Activated T-helper 1 cell treated with anti-CD3 and anti-CD28 coated beads, Interleukin-12 subunit alpha, Interleukin-12 subunit beta, Interleukin-2, Interleukin-4 antibody, amounts not matched to agents 30 ng/mL and 10 ng/mL and 1 ng/mL, durations not matched to agents 14 hours and 24 hours and 36 hours (primary cell): ENCODE measurements around the gene RTF1. TPM values are rescaled to one million over a fixed set of nuclear protein-coding genes. Genes with fewer than 3 reads are reported as not detected.
A peak's percentile ranks its signal among the peaks of the same experiment; 100 is the strongest.

ENCODE experiments used
- DNase-seq: peaks from one replicate; pipeline ENCODE4 v3.0.0; 2021; ENCODE audit warnings: low spot score
- H3K27ac Mint-ChIP-seq: one replicate; pipeline ENCODE4 v1.8.0; 2021; ENCODE audit warnings: mild to moderate bottlenecking, mixed read lengths
- H3K27me3 Mint-ChIP-seq: one replicate; pipeline ENCODE4 v1.8.0; 2022; ENCODE audit warnings: mild to moderate bottlenecking, moderate library complexity, mixed read lengths; ENCODE audit not compliant: insufficient read depth
- H3K36me3 Mint-ChIP-seq: one replicate; pipeline ENCODE4 v1.8.0; 2021; ENCODE audit warnings: low read depth, mixed read lengths
- H3K4me1 Mint-ChIP-seq: one replicate; pipeline ENCODE4 v1.8.0; 2021; ENCODE audit warnings: low read depth, mixed read lengths
- H3K4me3 Mint-ChIP-seq: one replicate; pipeline ENCODE4 v1.8.0; 2021; ENCODE audit warnings: mild to moderate bottlenecking, moderate library complexity, mixed read lengths
- H3K9me3 Mint-ChIP-seq: one replicate; pipeline ENCODE4 v1.8.0; 2021; ENCODE audit warnings: mixed read lengths
- intact Hi-C: fragments of 100-400 bp; cut with micrococcal nuclease; formaldehyde crosslinking; loops from one replicate; pipeline ENCODE4 v1.15.1; 2024
- total RNA-seq: library from RNA; stranded (reverse); gene quantifications from 2 replicates; pipeline ENCODE4 v1.2.3, GENCODE V29; 2022

RTF1 gene
- total RNA-seq, 1 donor from 2014 or later = 41.0 TPM

DNA sequence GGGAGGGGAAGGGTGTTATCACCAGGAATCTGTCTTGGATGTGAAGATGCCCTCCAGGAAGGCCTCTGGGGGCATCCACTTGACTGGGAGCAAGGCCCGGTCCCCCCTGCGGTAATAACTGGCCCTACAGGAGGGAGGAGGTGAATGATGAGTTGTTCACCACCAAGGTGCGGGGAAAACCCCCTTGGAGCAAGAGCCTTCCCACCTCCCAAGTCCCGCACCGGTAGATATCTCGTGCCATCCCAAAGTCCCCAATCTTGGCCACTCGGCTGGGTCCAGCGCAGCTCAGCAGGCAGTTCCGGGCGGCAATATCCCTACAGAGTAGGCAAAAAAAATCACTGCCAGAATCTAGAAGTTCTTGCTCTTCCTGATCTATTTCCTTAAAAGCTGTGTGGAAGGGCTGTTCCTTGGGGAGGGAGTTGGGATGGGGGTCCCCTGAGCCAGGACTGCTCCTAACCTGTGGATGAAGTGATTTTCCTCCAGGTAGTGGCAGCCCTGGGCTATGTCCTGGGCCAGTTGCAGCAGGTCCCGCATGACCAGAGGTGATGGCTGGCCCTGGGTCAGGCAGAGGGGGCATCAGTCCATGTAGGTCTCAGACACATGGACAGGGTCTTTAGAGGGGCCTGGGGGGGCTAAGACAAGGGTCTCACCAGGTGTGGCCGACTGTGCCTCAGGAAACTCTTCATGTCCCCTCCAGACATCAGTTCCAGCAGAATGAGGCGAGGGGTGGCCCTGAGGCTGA is 88.0 kb downstream of the RTF1 start:
- Mint-ChIP-seq H3K27me3 (peaks cover 50% of the 10 kb centered on the region), H3K36me3 (peaks cover 3% of the 10 kb centered on the region), H3K4me1 (peaks cover 10% of the 10 kb centered on the region), H3K4me3 (no peak overlapping the region), H3K9me3 (no peaks in the 10 kb centered on the region), H3K27ac (no peak overlapping the region)
- intact Hi-C loops = no loop called here
- DNase-seq = no peak

DNA sequence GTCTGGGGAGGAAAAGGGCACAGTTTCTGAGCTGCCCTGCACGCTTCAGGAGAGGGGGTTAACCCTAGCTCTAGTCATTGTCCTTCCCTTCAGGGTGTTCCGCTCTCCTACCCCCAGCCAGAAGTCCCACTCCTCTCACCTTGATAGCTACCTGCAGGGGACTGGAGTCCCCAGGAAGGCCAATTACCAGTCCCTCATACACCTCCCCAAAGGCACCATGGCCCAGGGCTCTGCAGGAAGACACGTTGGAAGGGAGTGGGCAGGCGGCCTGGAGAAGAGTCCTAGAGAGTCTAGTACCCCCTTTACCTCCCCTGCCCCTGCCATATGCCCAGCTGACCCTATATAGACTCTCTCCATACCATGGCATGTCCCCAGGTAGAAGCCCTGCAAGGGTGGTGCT is 88.9 kb downstream of the RTF1 start:
- DNase-seq = no peak
- no peak overlapping the region for H3K4me3 Mint-ChIP-seq
- H3K4me1 Mint-ChIP-seq = peaks cover 10% of the 10 kb centered on the region
- peaks cover 3% of the 10 kb centered on the region for H3K36me3 Mint-ChIP-seq
- H3K9me3 Mint-ChIP-seq = no peaks in the 10 kb centered on the region
- intact Hi-C loops = no loop called here
- no peak overlapping the region for H3K27ac Mint-ChIP-seq
- peaks cover 50% of the 10 kb centered on the region for H3K27me3 Mint-ChIP-seq

DNA sequence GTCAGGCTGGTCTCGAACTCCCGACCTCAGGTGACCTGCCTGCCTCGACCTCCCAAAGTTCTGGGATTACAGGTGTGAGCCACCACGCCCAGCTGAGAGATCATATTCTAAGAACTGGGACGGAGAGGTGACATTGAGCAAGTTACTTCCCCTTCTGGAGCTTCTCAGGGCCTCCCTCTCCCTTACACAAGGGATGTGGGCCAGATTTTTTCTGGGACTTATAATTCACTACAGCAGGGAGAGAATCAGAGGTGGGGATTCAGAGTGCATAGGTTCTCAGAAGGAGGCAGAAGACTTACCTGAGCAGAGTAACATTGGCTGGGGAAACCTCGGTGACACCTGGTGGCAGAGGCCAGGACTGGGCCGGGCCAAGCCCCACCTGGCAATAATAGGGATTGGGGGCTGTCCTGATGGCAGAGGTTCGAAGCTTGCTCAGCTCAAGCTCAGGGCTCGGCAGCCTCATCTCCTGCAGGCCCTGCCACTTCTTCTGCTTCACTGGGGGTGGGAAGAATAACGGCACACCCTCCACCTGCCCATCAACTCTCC is 90.0 kb downstream of the RTF1 start:
- Mint-ChIP-seq H3K27ac (no peak overlapping the region), H3K36me3 (no peaks in the 10 kb centered on the region), H3K4me3 (no peak overlapping the region), H3K27me3 (peaks cover 45% of the 10 kb centered on the region), H3K9me3 (no peaks in the 10 kb centered on the region), H3K4me1 (peaks cover 4% of the 10 kb centered on the region)
- DNase-seq = no peak
- intact Hi-C loops = no loop called here

DNA sequence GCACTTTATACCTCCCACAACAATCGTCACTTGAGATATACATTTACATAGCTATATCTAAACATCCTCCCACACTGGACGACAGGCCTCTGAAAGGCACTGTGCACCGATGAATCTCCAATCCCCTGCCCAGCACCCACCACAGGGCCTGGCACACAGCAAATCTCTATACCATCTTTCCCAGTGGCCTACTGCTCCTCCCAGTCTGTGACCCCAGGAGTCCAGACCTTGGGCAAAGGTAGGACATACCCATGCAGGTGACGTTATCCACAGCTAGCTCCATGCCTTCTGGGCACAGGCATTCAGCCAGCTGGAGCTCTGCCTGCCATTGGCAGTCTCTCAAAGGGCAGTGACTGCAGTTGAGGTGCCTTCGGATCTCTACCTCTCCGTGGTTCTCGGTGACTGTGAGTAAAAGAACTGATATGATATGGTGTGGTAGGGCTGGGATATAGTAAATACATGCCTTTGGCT is 91.0 kb downstream of the RTF1 start:
- DNase-seq = no peak
- Mint-ChIP-seq H3K27me3 (peaks cover 46% of the 10 kb centered on the region), H3K4me1 (peaks cover 13% of the 10 kb centered on the region), H3K27ac (no peak overlapping the region), H3K9me3 (no peaks in the 10 kb centered on the region), H3K4me3 (no peak overlapping the region), H3K36me3 (no peaks in the 10 kb centered on the region)
- intact Hi-C loops = no loop called here

DNA sequence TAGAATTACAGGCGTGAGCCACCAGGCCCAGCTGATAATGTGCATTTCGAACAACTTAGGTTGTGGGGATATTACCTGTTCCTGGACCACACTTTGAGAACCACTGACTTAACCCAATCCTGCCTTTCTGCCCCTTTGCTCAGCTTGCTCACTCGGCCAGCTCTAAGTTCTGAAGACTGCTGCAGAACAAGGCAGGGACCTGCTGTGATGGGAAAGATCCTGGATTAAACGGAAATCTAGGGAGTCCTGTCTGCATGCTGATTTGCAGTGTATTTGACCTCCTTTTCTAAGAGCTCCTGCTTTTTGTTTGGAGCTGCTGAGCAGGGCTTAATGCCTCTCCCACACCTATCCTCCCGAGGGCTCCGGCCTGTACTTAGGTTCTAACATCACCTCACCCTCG is 93.8 kb downstream of the RTF1 start:
- no peak for DNase-seq
- H3K4me1 Mint-ChIP-seq = peaks cover 24% of the 10 kb centered on the region
- H3K27me3 Mint-ChIP-seq = peaks cover 39% of the 10 kb centered on the region
- no peaks in the 10 kb centered on the region for H3K9me3 Mint-ChIP-seq
- no peak overlapping the region for H3K27ac Mint-ChIP-seq
- no peak overlapping the region for H3K4me3 Mint-ChIP-seq
- intact Hi-C loops = no loop called here
- no peaks in the 10 kb centered on the region for H3K36me3 Mint-ChIP-seq

DNA sequence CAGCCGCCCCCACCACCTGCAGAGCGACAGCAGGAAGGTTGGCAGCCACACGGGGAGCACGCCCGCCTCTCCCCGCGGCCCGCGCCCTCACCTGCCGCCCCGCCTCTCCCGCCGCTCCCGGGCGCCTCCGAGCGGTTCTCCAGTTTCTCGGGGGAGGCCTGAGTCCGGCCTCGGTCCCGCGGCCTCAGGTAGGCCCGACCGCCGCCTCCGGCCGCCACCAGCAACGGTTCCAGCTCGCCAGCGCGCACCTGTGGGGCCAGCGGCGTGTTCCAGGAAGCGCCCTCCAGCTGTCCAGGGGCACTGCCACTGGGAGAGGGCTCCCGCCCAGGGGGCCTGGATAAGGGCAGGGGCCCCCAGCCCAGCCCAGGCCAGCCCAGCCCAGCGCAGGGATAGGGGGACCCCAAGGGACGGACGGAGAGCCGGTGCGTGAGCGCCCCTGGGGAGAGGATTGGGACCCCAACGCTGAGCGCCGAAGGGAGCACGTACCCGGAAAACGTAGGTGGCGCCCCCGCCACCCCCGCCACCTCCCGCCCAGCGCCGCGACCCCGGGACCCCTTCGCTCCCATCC is 94.5 kb downstream of the RTF1 start:
- DNase-seq = no peak
- H3K27me3 Mint-ChIP-seq = peaks cover 39% of the 10 kb centered on the region
- intact Hi-C loops = no loop called here
- H3K4me3 Mint-ChIP-seq = no peak overlapping the region
- H3K27ac Mint-ChIP-seq = no peak overlapping the region
- H3K36me3 Mint-ChIP-seq = peaks cover 2% of the 10 kb centered on the region
- peaks cover 24% of the 10 kb centered on the region for H3K4me1 Mint-ChIP-seq
- H3K9me3 Mint-ChIP-seq = no peaks in the 10 kb centered on the region

DNA sequence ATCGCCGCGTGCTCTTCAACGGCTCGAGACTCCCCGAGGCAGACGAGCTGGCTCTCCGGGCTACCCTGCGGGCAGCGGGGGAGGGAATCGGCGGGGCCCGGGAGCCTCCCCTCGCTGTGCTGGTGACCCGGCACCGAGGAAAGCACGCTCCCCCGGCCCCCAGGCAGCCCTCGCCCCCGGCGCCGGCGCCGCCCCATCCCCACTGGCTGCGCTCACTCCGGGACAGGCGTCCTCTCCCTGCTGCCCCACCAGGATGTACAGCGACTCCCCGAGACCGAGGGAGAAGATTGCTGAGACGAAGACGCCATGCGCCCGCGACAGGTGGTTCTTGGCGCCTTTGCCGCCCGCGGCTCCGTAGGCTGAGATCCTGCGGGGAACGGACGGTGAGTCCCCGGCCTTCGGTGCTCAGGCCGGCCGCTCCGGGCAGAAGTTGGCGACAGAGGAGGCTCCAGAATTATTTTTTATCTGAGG is 95.0 kb downstream of the RTF1 start:
- intact Hi-C loops = loop anchor here (2.0 kb wide), 2 partner anchors 15 to 45 kb away; no protein-coding TSS in a partner anchor
- Mint-ChIP-seq H3K9me3 (no peaks in the 10 kb centered on the region), H3K27ac (no peak overlapping the region), H3K27me3 (peaks cover 36% of the 10 kb centered on the region), H3K4me3 (peak overlapping the region; percentile 66), H3K36me3 (peaks cover 7% of the 10 kb centered on the region), H3K4me1 (peaks cover 24% of the 10 kb centered on the region)
- no peak for DNase-seq

DNA sequence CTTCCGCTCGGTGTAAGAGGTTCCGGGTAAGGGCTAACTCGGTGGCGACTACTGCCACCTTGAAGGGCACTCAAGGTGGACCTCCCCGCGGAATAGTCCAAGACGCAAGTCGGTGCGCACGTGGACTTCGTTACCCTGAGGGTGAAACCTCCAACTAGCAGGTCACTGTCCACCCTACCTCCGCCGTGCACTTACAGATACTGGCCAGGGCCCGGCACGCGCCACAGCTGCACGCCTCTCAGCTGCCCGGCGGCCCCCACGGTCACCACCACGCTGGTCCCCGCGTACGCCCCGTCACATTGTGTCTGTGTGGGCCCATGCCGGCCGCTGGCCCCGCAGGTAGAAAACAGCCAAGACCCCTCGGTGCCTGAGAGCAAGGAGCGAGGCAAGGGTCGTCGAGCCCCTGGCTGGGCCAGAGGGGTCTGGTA is 95.6 kb downstream of the RTF1 start:
- intact Hi-C loops = loop anchor here (2.0 kb wide), 2 partner anchors 16 to 46 kb away; no protein-coding TSS in a partner anchor
- no peaks in the 10 kb centered on the region for H3K9me3 Mint-ChIP-seq
- H3K36me3 Mint-ChIP-seq = peaks cover 12% of the 10 kb centered on the region

DNA sequence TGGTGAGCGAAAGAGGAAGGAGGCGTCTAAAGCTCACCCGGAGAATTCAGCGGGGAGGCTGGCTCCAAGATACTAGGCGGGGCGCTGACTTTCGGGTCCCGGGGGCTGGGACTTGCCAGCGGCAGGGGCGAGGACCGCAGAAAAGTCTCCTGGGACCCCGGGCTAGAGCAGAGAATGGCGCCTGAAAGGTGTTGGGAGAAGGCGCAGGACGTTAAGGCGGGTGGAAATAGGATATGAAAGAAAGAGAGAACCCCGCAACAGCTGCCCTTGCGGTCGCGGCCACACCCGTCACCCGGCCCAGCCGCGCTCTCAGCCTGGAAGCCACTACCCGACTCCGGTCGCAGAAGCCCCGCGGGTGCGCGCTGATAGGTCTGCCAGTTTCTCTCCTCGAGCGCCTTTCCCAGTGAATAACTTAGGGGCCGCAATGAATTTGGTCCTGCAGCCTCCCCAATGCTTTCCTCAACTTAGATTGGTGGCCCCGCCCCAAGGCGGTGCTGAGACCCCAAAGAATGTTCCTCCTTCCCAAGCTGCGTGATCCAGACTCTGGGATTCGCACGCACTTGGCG is 96.1 kb downstream of the RTF1 start:
- H3K4me1 Mint-ChIP-seq = peaks cover 24% of the 10 kb centered on the region
- H3K36me3 Mint-ChIP-seq = peaks cover 12% of the 10 kb centered on the region
- peaks cover 36% of the 10 kb centered on the region for H3K27me3 Mint-ChIP-seq
- peak overlapping the region; percentile 66 for H3K4me3 Mint-ChIP-seq
- DNase-seq = peak; percentile 23
- H3K27ac Mint-ChIP-seq = no peak overlapping the region
- no peaks in the 10 kb centered on the region for H3K9me3 Mint-ChIP-seq
- intact Hi-C loops = loop anchor here (2.0 kb wide), 2 partner anchors 16 to 46 kb away; no protein-coding TSS in a partner anchor

More for the DNA sequence above, 95.6 kb downstream of the RTF1 start:
- Mint-ChIP-seq H3K4me3 (peak overlapping the region; percentile 66), H3K27ac (no peak overlapping the region), H3K27me3 (peaks cover 36% of the 10 kb centered on the region), H3K4me1 (peaks cover 24% of the 10 kb centered on the region)
- no peak for DNase-seq

DNA sequence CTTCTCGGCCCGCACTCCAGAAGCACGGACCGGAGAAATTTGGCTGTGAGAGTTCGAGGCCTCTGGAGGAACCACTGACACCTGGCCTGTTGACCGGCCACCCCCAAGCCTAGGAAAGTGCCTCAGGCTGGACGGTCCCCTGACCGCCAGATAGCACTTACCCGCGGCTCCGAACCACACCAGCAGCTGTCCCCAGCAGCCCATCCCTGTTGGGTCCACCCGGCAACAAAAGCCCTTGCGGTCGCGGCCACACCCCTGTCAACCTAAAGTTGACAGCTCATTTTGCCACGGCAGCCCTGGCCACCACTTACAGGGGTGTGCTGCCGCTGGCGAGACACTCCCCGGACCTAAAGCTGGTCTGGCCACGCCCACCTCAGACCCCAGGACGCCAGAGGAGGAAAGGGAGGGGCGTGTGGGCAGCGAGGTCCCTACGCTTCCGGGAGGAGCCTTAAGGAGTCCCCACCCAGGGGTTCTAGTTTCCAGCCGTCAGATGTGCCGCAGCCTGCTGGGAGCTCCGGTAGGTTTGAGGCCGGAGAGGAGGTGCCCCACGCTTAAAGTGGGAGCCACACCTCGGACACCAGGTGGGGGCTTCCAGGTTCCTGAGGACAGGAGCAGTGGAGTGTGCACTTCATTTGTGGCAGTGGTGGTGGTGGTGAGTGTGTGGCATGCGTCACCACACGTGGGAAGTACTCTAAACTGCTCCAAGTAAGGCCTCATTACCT is 96.8 kb downstream of the RTF1 start, which contains the start of gene LTK:
LTK (minus strand) TSS at position 322 of the 722 bp plus-strand sequence; CDS start at position 204, 118 bp downstream.
- no peak for DNase-seq
- intact Hi-C loops = loop anchor here (2.0 kb wide), 2 partner anchors 17 to 47 kb away; no protein-coding TSS in a partner anchor

DNA sequence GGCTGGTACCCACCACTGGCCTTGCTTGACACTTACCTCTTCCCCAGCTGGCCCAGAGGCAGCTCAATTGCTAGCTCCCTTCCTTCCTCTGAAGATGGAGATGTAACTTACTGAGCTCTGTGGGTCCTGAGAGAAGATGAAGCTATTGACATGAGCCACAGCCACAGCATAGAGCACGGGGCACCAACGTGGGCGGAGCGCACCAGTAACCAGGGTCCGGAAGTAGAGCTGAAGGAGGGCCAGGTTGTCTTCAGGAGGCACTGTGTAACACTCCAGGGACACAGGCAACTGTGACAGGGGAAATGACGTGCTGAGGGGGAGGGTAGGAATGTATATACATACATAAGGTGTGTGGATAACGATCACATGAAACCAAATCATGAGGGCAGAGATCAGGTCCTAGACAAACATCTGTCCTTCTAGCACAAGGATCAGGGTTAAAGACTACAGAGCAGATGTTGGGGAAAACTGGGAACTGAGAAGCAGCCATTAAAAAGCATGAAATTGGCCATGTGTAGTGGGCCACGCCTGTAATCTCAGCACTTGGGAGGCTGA is 101.1 kb downstream of the RTF1 start:
- H3K27me3 Mint-ChIP-seq = peaks cover 9% of the 10 kb centered on the region
- DNase-seq = no peak
- H3K27ac Mint-ChIP-seq = no peak overlapping the region
- H3K36me3 Mint-ChIP-seq = peaks cover 22% of the 10 kb centered on the region
- intact Hi-C loops = no loop called here
- H3K4me1 Mint-ChIP-seq = peaks cover 14% of the 10 kb centered on the region
- no peak overlapping the region for H3K4me3 Mint-ChIP-seq
- no peaks in the 10 kb centered on the region for H3K9me3 Mint-ChIP-seq

More for the DNA sequence above, 96.8 kb downstream of the RTF1 start, which contains the start of gene LTK:
- peaks cover 24% of the 10 kb centered on the region for H3K4me1 Mint-ChIP-seq
- peak within 1 kb of the TSS; percentile 66 for H3K4me3 Mint-ChIP-seq
- peaks cover 12% of the 10 kb centered on the region for H3K36me3 Mint-ChIP-seq
- H3K9me3 Mint-ChIP-seq = no peaks in the 10 kb centered on the region
- H3K27me3 Mint-ChIP-seq = peaks cover 36% of the 10 kb centered on the region
- no peak within 1 kb of the TSS for H3K27ac Mint-ChIP-seq

DNA sequence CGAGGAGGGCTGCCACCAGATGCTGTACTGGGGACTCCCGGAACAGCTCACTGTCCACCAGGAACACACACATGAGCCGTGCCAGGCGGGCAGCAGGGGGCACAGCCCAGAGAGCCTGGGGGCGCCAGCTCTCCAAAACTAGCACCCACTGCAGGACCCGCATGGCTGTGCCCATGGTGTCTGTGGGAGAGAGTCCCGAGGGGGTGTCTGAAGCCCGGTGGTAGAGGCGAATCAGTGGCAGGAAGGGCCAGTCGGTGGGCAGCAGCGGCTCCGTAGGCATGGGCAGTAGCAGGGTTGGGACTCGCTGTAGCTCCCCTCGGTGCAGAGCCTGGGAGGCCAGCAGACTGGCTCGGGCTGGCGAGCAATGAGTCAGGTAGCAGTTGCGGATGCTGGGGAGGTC is 103.7 kb downstream of the RTF1 start:
- Mint-ChIP-seq H3K4me3 (no peak overlapping the region), H3K27ac (no peak overlapping the region), H3K27me3 (no peaks in the 10 kb centered on the region), H3K9me3 (no peaks in the 10 kb centered on the region), H3K36me3 (peaks cover 24% of the 10 kb centered on the region), H3K4me1 (no peaks in the 10 kb centered on the region)
- intact Hi-C loops = no loop called here
- DNase-seq = no peak
